Epithelial cell of proximal tubule (primary cell): ENCODE data around the gene GSK3B. TPM values are rescaled to one million over a fixed set of nuclear protein-coding genes. Genes with fewer than 3 reads are reported as not detected.
"Not testable (repeated sequence)": the region's sequence is repeated elsewhere in the genome, so short reads cannot be mapped to it uniquely, and the experiment has no call there.

Source experiments
- DNase-seq: peaks from one replicate; pipeline ENCODE4 v3.0.0-alpha.2; 2011; ENCODE audit warnings: low read depth
- H3K4me3 ChIP-seq: 2 replicates; pipeline ENCODE4 v1.5.1; 2011; ENCODE audit warnings: low read depth, mild to moderate bottlenecking, low read length
- total RNA-seq: library from RNA; depleted of rRNA; stranded (reverse); fragments of >200 nt; gene quantifications from 2 replicates; pipeline ENCODE4 v1.2.3, GENCODE V29; 2015
- TF ChIP-seq, protein P1 (sequence below): conservative IDR thresholded peaks from 2 replicates; pipeline ENCODE4 v1.5.1; 2012; ENCODE audit warnings: low read depth, mild to moderate bottlenecking, low read length

Gene GSK3B
- total RNA-seq, 1 donor from 2014 or later, result 31.7 TPM

DNA sequence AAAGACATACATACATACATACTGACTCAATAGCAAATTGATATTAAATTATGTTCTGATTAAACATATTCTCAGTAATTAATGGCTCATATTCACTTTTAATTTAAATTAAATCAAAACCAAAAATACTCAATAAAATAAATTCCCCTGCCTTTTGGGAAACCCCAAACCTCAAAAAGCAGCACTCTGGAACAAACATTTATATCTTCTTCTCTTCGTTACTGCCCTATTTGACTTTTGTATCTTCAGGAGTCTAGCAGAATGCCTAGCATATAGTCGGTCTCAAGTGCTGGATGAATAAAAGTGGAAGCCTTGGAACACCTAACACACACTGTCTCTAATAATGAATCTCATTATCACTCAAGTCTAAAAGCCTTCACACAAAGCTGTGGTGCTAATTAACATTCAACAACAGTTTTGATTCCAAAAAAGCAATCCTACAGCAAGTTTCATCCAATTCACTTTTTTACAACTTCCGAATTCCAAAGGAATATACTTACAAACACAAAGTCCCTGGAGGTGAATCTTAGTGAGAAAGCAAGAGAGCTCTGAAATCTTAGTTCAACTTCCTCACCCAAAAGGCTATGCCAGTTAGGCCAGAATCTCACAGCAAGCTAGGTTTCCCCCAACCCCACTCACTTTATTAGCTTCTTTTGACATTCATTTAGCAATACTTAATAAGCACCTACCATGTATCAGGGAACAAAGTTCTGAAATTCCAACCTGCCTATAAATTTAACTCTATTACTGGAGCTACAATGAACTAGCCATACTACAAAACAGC, 35.0 kb downstream of the GSK3B start:
- no peak for DNase-seq
- H3K4me3 ChIP-seq, result no peak overlapping the region
- TF ChIP-seq, protein P1, sequence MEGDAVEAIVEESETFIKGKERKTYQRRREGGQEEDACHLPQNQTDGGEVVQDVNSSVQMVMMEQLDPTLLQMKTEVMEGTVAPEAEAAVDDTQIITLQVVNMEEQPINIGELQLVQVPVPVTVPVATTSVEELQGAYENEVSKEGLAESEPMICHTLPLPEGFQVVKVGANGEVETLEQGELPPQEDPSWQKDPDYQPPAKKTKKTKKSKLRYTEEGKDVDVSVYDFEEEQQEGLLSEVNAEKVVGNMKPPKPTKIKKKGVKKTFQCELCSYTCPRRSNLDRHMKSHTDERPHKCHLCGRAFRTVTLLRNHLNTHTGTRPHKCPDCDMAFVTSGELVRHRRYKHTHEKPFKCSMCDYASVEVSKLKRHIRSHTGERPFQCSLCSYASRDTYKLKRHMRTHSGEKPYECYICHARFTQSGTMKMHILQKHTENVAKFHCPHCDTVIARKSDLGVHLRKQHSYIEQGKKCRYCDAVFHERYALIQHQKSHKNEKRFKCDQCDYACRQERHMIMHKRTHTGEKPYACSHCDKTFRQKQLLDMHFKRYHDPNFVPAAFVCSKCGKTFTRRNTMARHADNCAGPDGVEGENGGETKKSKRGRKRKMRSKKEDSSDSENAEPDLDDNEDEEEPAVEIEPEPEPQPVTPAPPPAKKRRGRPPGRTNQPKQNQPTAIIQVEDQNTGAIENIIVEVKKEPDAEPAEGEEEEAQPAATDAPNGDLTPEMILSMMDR, result no peak

DNA sequence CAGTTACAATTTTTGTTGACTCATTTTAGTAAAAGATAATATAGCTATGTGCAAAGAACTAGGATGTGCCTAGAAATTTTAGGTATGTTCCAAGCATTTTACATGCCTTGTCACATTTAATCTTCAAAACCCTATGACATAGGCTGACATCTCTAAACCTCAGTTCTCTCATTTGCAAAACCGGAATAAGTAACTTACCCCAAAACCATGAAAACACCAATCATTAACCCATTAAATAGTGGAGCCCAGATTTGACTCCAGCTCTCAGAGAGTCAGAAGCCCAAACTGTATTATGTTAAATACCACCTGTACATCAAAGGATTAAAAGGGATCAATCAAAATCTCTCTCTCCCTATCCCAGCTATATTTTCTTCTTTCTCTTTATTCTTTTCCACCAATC, 36.6 kb downstream of the GSK3B start:
- TF ChIP-seq, protein P1, result no peak
- no peak for DNase-seq
- no peak overlapping the region for H3K4me3 ChIP-seq

DNA sequence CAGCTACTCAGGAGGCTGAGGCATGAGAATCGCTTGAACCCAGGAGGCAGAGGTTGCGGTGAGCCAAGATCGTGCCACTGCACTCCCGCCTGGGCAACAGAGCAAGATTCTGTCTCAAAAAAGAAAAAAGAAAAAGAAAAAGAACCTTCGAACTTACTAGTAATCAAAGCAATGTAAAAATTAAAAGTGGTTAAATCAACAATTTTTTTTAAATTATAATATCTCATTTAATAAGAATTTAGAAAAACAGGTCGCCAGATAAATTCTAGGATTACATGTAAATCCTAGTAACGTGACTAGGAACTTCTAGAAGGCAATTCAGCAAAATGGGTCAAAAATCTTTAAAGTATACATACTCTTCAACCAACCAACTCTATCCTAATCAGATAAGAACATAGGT, 37.2 kb downstream of the GSK3B start:
- DNase-seq, result no peak
- TF ChIP-seq, protein P1, result no peak
- no peak overlapping the region for H3K4me3 ChIP-seq

DNA sequence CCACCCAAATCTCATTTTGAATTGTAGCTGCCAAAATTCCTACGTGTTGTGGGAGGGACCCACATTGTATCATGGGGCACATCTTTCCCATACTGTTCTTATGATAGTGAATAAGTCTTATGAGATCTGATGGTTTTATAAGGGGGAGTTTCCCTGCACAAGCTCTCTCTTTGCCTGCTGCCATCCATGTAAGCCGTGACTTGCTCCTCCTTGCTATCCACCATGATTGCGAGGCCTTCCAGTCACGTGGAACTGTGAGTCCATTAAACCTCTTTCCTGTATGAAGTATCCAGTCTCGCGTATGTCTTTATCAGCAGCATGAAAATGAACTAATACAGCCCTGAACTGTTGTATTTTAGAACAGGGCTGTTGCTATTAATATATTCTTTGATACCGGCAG, 40.6 kb downstream of the GSK3B start:
- not testable (repeated sequence) for DNase-seq, H3K4me3 ChIP-seq

DNA sequence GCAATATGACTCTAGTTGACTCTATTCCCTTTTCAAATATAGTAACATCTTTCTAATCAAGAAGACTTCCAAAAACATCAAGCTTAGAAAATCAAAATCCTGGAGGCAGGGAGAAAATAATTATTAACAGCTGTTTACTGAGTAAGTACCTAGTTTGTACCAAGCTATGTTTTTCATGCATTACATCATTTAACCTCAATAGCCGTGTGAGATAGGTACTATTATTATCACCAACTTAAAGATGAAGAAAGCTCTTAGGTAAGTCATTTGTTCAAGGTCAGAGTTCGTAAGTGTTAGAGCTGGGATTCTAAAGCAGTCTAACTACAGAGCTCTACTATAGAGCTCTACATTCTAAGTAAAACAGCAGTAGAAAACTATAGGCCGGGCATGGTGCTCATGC, 41.6 kb downstream of the GSK3B start:
- no peak for DNase-seq
- TF ChIP-seq, protein P1, result no peak
- H3K4me3 ChIP-seq, result no peak overlapping the region

DNA sequence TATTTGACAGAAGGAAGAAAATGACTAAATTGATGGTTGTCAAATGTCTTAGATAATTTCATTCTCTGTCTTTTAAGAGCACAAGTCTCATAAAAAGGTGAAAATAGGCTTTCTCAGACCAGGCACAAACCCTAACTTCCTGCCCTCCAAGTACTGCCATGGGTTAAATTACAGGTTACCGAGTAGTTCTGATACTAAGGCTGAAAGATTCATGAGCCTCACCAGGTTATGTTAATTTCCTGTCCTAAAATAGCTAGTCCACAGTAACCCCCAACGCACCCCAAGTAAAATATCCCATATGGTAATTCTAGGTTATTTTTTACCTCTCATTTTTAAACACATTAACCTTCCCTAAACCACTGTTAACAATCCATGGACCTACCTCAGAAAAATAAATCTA, 42.0 kb downstream of the GSK3B start:
- TF ChIP-seq, protein P1, result no peak
- DNase-seq, result no peak
- H3K4me3 ChIP-seq, result no peak overlapping the region

DNA sequence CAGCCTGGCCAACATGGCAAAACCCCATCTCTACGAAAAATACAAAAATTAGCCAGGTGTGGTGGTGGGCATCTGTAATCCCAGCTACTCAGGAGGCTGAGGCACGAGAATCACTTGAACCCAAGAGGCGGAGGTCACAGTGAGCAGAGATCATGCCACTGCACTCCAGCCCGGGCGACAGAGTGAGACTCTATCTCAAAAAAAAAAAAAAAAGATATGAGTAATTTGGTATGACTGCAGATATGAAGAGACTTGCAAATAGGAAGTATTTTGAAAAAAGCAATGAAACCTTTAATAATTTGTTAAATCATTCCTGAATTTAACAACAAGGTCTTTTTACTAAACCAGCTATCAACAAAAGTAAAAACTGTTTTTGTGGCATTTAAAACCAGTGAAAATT, 42.7 kb downstream of the GSK3B start:
- not testable (repeated sequence) for H3K4me3 ChIP-seq, DNase-seq

DNA sequence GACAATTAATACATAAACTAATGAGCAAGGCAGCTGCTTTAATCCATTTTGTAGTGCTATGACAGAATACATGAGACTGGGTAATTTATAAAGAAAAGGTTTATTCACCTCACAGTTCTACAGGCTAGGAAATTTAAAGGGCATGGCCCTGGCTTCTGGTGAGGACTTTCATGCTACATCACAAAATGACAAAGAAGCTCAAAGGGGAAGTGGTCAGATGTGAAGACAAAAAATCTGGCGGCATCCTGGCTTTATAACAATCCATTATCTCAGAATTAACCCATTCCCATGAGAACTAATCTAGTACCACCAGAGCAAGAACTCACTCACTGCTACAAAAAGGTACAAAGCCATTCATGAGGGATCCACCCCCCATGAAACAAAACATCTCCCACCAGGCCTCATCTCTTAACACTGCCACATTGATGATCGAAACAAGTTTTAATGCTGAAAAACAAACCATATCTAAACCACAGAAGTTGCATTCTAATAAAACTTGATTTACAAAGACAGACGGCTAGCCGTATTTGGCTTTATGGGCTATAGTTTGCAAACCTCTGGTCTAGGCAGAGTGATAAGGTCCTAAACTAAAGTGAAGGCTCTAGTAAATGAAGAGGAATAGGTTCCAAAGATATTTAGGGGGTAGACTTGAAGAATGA, 44.2 kb downstream of the GSK3B start:
- DNase-seq, result no peak
- no peak overlapping the region for H3K4me3 ChIP-seq
- TF ChIP-seq, protein P1, result no peak
